DOHH2 (cell line): ENCODE measurements around the gene POLDIP2.

Experiments used
- H3F3A ChIP-seq: fragments of 200-600 bp; sonication (generic), shearing (Covaris generic); 2 replicates; pipeline ENCODE4 v1.6.0; 2016; ENCODE audit warnings: antibody characterized with exemption, mild to moderate bottlenecking; ENCODE audit not compliant: control insufficient read depth, insufficient read depth
- H3K27ac ChIP-seq: fragments of 200-600 bp; sonication (generic); 2 replicates; pipeline ENCODE4 v1.5.1; 2014; ENCODE audit warnings: low read depth, mild to moderate bottlenecking, low read length, moderate library complexity
- H3K27me3 ChIP-seq: fragments of 200-600 bp; sonication (generic); 2 replicates; pipeline ENCODE4 v1.6.1; 2014; ENCODE audit warnings: mild to moderate bottlenecking, low read length, mixed read lengths; ENCODE audit not compliant: control insufficient read depth
- H3K36me3 ChIP-seq: fragments of 200-600 bp; sonication (generic); 2 replicates; pipeline ENCODE4 v1.6.1; 2014; ENCODE audit warnings: mild to moderate bottlenecking, low read length, moderate library complexity, mixed read lengths; ENCODE audit not compliant: control insufficient read depth
- H3K4me1 ChIP-seq: fragments of 200-600 bp; sonication (generic); 2 replicates; pipeline ENCODE4 v1.6.1; 2014; ENCODE audit warnings: mild to moderate bottlenecking, low read length, mixed read lengths; ENCODE audit not compliant: control insufficient read depth
- H3K4me2 ChIP-seq: fragments of 200-600 bp; sonication (generic); 2 replicates; pipeline ENCODE4 v1.6.0; 2014; ENCODE audit warnings: mild to moderate bottlenecking, low read length, moderate library complexity
- H3K4me3 ChIP-seq: fragments of 200-600 bp; sonication (generic); 2 replicates; pipeline ENCODE4 v1.5.1; 2014; ENCODE audit warnings: mild to moderate bottlenecking, low read length, mixed read lengths
- H3K79me2 ChIP-seq: fragments of 200-600 bp; sonication (generic); 2 replicates; pipeline ENCODE4 v1.6.1; 2014; ENCODE audit warnings: mild to moderate bottlenecking, low read length, mixed read lengths; ENCODE audit not compliant: control insufficient read depth
- H3K9me2 ChIP-seq: fragments of 200-600 bp; sonication (generic); replicated peaks from 2 replicates; pipeline ENCODE4 v1.6.1; 2014; ENCODE audit warnings: mild to moderate bottlenecking, low read length, mixed read lengths; ENCODE audit not compliant: control insufficient read depth
- H3K9me3 ChIP-seq: fragments of 200-600 bp; sonication (generic); 2 replicates; pipeline ENCODE4 v1.6.1; 2014; ENCODE audit warnings: antibody characterized with exemption, low read length, mixed read lengths; ENCODE audit not compliant: control insufficient read depth, insufficient read depth
- H4K20me1 ChIP-seq: fragments of 200-600 bp; sonication (generic); 2 replicates; pipeline ENCODE4 v1.6.0; 2014; ENCODE audit warnings: low read depth, mild to moderate bottlenecking, antibody characterized with exemption, low read length, moderate library complexity; ENCODE audit not compliant: control insufficient read depth, insufficient read depth
- EZH2phosphoT487 ChIP-seq: fragments of 200-600 bp; sonication (generic); IDR thresholded peaks from 2 replicates; pipeline ENCODE4 v1.6.1; 2017; ENCODE audit warnings: borderline replicate concordance, mild to moderate bottlenecking, antibody characterized with exemption, low read length, moderate library complexity, mixed read lengths
- TF ChIP-seq, protein P1 (sequence below): fragments of 200-600 bp; sonication (generic); IDR thresholded peaks from one replicate; pipeline ENCODE4 v1.5.1; 2014; ENCODE audit warnings: antibody characterized with exemption, mild to moderate bottlenecking, low read depth, low read length; ENCODE audit not compliant: poor library complexity, severe bottlenecking

The POLDIP2 gene

DNA sequence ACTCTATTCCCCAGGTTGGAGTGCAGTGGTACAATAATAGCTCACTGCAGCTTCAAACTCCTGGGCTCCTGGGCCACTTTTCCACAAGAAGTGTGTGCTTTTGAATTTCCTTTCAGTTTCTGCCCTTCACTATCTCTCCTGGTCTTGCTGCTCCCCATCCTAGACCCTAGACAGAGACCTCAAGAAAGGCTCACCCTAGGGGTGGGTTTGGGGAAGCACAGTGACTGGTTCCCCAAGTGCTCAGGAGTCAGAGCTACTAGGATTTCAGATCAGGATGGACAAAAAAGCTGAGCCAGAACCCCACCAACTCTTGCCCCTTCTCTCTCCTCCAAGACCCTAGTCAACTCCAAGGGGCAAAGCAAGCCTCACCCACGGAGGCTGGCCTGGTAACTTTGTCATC lies 9.3 kb upstream of the POLDIP2 start:
- Histone ChIP-seq H3K9me3 (no peaks in the 10 kb centered on the region), H3K4me1 (peaks cover 7% of the 10 kb centered on the region), H3K27me3 (no peaks in the 10 kb centered on the region), H3K4me2 (no peak overlapping the region), H3K9me2 (no peaks in the 10 kb centered on the region), H4K20me1 (no peaks in the 10 kb centered on the region), H3F3A (peaks cover 9% of the 10 kb centered on the region), H3K4me3 (no peak overlapping the region), H3K27ac (no peak overlapping the region), H3K79me2 (no peaks in the 10 kb centered on the region), H3K36me3 (peaks cover 15% of the 10 kb centered on the region)
- no peak for TF ChIP-seq EZH2phosphoT487
- TF ChIP-seq, protein P1, sequence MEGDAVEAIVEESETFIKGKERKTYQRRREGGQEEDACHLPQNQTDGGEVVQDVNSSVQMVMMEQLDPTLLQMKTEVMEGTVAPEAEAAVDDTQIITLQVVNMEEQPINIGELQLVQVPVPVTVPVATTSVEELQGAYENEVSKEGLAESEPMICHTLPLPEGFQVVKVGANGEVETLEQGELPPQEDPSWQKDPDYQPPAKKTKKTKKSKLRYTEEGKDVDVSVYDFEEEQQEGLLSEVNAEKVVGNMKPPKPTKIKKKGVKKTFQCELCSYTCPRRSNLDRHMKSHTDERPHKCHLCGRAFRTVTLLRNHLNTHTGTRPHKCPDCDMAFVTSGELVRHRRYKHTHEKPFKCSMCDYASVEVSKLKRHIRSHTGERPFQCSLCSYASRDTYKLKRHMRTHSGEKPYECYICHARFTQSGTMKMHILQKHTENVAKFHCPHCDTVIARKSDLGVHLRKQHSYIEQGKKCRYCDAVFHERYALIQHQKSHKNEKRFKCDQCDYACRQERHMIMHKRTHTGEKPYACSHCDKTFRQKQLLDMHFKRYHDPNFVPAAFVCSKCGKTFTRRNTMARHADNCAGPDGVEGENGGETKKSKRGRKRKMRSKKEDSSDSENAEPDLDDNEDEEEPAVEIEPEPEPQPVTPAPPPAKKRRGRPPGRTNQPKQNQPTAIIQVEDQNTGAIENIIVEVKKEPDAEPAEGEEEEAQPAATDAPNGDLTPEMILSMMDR: peak; percentile 43

DNA sequence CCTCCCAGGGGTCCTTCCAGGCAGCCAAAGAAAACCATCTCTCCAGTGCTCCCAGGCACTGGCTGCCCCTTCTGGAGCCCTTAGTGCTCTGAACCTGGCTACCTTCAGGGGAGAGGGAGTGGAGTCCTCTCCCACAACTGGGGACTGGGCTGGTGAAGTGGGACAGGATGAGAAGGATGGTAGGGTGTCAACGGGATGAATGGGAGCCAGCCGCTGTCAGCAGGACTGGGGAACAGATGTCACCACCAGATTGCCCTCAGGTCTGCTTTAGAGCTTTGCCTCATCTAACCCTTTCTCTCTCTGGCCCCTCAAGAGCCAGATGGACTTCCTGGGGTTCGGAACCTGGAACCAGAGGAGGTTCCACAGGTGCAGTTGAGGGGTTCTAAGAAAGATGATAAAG lies 8.2 kb upstream of the POLDIP2 start:
- TF ChIP-seq, protein P1: no peak
- TF ChIP-seq EZH2phosphoT487: no peak
- no peak overlapping the region for H3K4me2 ChIP-seq
- no peaks in the 10 kb centered on the region; the same call in 1 of the 2 replicates for H3K4me1 ChIP-seq
- H3K27ac ChIP-seq: no peak overlapping the region
- no peak overlapping the region for H3K4me3 ChIP-seq
- H3F3A ChIP-seq: peaks cover 3% of the 10 kb centered on the region
- H3K27me3 ChIP-seq: no peaks in the 10 kb centered on the region
- no peaks in the 10 kb centered on the region for H3K9me2 ChIP-seq
- no peaks in the 10 kb centered on the region for H4K20me1 ChIP-seq
- H3K36me3 ChIP-seq: peaks cover 27% of the 10 kb centered on the region
- H3K79me2 ChIP-seq: no peaks in the 10 kb centered on the region
- no peaks in the 10 kb centered on the region for H3K9me3 ChIP-seq

DNA sequence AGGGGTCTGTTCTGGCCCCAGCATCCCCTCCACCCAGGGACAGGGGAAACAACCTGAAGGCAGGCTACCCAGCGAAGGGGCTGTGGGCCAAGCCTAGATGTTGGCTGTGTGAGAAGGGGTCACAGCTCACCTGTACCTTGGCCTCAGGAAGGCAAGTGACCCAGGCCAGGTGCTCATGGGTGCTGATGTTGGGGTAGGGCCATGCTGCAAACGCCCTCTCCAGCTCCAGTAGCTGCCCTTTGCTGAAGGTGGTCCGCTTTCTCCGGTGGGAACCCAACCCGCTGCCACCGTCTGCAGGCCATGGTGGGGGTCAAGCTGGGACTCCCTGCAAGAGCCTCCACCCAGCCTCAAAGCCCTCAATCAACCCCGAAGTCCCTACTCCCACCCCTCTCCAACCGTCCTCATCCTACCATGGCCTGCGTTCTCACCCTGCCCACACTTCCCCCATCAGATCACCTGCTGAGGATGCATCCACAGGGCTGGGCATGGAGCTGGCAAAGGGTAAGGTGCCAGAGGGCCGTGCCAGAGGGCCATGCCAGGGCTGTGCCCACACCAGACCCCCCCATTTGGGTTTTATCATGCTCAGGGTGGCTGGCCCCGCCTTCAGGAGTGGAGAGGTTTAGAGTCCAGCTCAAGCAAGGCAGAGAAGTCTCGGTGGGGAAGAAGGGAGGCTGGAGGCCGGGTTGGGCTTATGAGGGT lies 7.5 kb upstream of the POLDIP2 start, which contains the start of gene SEBOX:
SEBOX (minus strand) TSS at position 535 of the 699 bp plus-strand sequence; CDS start at position 487, 48 bp downstream.
- no peaks in the 10 kb centered on the region for H3K9me2 ChIP-seq
- H3K79me2 ChIP-seq: no peaks in the 10 kb centered on the region
- TF ChIP-seq, protein P1: no peak
- TF ChIP-seq EZH2phosphoT487: no peak
- no peaks in the 10 kb centered on the region for H3K27me3 ChIP-seq
- H3K9me3 ChIP-seq: no peaks in the 10 kb centered on the region
- peaks cover 32% of the 10 kb centered on the region for H3K36me3 ChIP-seq
- no peak within 1 kb of the TSS for H3K27ac ChIP-seq
- no peaks in the 10 kb centered on the region for H4K20me1 ChIP-seq
- H3K4me3 ChIP-seq: no peak within 1 kb of the TSS
- no peaks in the 10 kb centered on the region for H3K4me1 ChIP-seq
- H3K4me2 ChIP-seq: no peak within 1 kb of the TSS
- no peaks in the 10 kb centered on the region for H3F3A ChIP-seq
